K562 (cell line): Measurements from ENCODE around the gene GMPR. TPM values are rescaled to one million over a fixed set of nuclear protein-coding genes. Genes with fewer than 3 reads are reported as not detected.

Source experiments
- ATAC-seq: fragments of 200-7000 bp; cut with Tn5 transposase; 3 replicates; pipeline ENCODE4 v1.9.1; 2020; ENCODE audit warnings: moderate library complexity
- BruUV-seq: library from RNA; stranded (reverse); fragments of 400-500 nt; replicated peaks from 2 replicates; lab custom pipeline; 2021; lab: Mats Ljungman, UMichigan
- CTCF ChIA-PET: fragments of 300-600 bp; formaldehyde crosslinking; extraction: SDS; loops from one replicate; lab custom pipeline; 2021; ENCODE audit warnings: low intra/inter-chr PET ratio; lab: Yijun Ruan, JAX
- POLR2A ChIA-PET: fragments of 300-600, 350-650 bp; sonication (Branson Sonifier 250); formaldehyde crosslinking; extraction: SDS; loops from one replicate; lab custom pipeline; 2021; ENCODE audit warnings: antibody characterized with exemption, inconsistent platforms; lab: Yijun Ruan, JAX
- DNase-seq, 4 experiments: peaks; one replicate each; pipeline versions ENCODE4 v3.0.0 to v3.0.0-alpha.2; 2011 to 2018; ENCODE audit warnings: low spot score in 3 of 4, mixed read lengths in 3 of 4; ENCODE audit errors: extremely low read depth in 1 of 4
- FAIRE-seq: peaks from 2 replicates; lab custom pipeline; 2011; peaks lifted over from hg19 to GRCh38; lab: Jason Lieb, UNC
- H2AFZ ChIP-seq: 2 replicates; pipeline ENCODE4 v1.6.0; 2011; ENCODE audit warnings: low read depth, low read length, control low read depth, inconsistent platforms
- H3K27ac ChIP-seq: fragments of 200-600 bp; 3 replicates; pipeline ENCODE4 v1.8.0; 2011; ENCODE audit warnings: low read depth, mild to moderate bottlenecking, control low read depth, inconsistent platforms, low read length, moderate library complexity, mixed read lengths; ENCODE audit errors: extremely low read depth
- H3K27me3 ChIP-seq, 2 experiments: fragments of 300-600 bp in 1 of 2; 2 replicates in 1 of 2; 3 replicates in 1 of 2; pipeline versions ENCODE4 v1.6.0 to v1.8.0; 2011; ENCODE audit warnings: inconsistent platforms in 2 of 2, low read length in 2 of 2, mild to moderate bottlenecking in 1 of 2, mixed read lengths in 1 of 2, moderate library complexity in 1 of 2; ENCODE audit not compliant: control insufficient read depth in 2 of 2, insufficient read depth in 2 of 2
- H3K36me3 ChIP-seq: fragments of 300-600 bp; 3 replicates; pipeline ENCODE4 v1.8.0; 2011; ENCODE audit warnings: mild to moderate bottlenecking, low read length, inconsistent platforms; ENCODE audit not compliant: control insufficient read depth, insufficient read depth
- H3K4me1 ChIP-seq, 2 experiments: fragments of 200-600 bp in 1 of 2; replicated peaks in 1 of 2; 2 replicates in 1 of 2; 3 replicates in 1 of 2; pipeline versions ENCODE4 v1.5.1 to v1.8.0; 2011; ENCODE audit warnings: inconsistent platforms in 2 of 2, low read length in 2 of 2, mild to moderate bottlenecking in 1 of 2, mixed read lengths in 1 of 2, moderate library complexity in 1 of 2; ENCODE audit not compliant: control insufficient read depth in 2 of 2, insufficient read depth in 2 of 2
- H3K4me2 ChIP-seq: 2 replicates; pipeline ENCODE4 v1.6.1; 2011; ENCODE audit warnings: low read length, control low read depth, inconsistent platforms, mixed read lengths; ENCODE audit not compliant: insufficient read depth
- H3K4me3 ChIP-seq: fragments of 200-600 bp; sonication (generic), shearing (Covaris generic); 2 replicates; pipeline ENCODE4 v1.5.1; 2016; ENCODE audit warnings: control low read depth, inconsistent platforms
- H3K79me2 ChIP-seq: fragments of 200-600 bp; 3 replicates; pipeline ENCODE4 v1.8.0; 2011; ENCODE audit warnings: low read length, inconsistent platforms; ENCODE audit not compliant: control insufficient read depth, insufficient read depth
- H3K9ac ChIP-seq, 2 experiments: 2 replicates each; pipeline versions ENCODE4 v1.6.0 to v1.6.1; 2011; ENCODE audit warnings: low read depth in 2 of 2, low read length in 2 of 2, control low read depth in 1 of 2, inconsistent platforms in 1 of 2, mild to moderate bottlenecking in 1 of 2, mixed read lengths in 1 of 2; ENCODE audit not compliant: insufficient read depth in 1 of 2
- H3K9me1 ChIP-seq: one replicate; pipeline ENCODE4 v1.6.0; 2011; ENCODE audit warnings: inconsistent platforms, mild to moderate bottlenecking, low read length, moderate library complexity; ENCODE audit not compliant: control insufficient read depth, insufficient read depth
- H3K9me3 ChIP-seq: replicated peaks from 2 replicates; pipeline ENCODE4 v1.5.1; 2011; ENCODE audit warnings: low read depth, low read length, inconsistent platforms; ENCODE audit not compliant: control insufficient read depth, insufficient read depth
- H4K20me1 ChIP-seq: replicated peaks from 2 replicates; pipeline ENCODE4 v1.6.1; 2011; ENCODE audit warnings: low read length, inconsistent platforms, mixed read lengths; ENCODE audit not compliant: control insufficient read depth, insufficient read depth
- E2F5 ChIP-seq: sonication (generic); formaldehyde crosslinking; IDR thresholded peaks from 2 replicates; pipeline ENCODE4 v1.8.0; 2022; ENCODE audit warnings: mild to moderate bottlenecking, missing genetic modification reagents
- MAFG ChIP-seq: fragments of 450-650 bp; conservative IDR thresholded peaks from 2 replicates; pipeline ENCODE4 v1.6.1; 2016; ENCODE audit warnings: missing genetic modification characterization, missing compliant biosample characterization
- U2AF1 ChIP-seq: fragments of 200-400 bp; formaldehyde crosslinking; optimal IDR thresholded peaks from 2 replicates; pipeline ENCODE3; 2017; ENCODE audit warnings: mild to moderate bottlenecking, low read depth, low read length, moderate library complexity
- WGBS: fragments of 100-300 bp; shearing (Covaris generic); methylation state at CpG from one replicate; pipeline ENCODE4 v1.1.6; 2016; ENCODE audit warnings: low coverage, mixed read lengths; ENCODE audit not compliant: insufficient coverage; ENCODE audit errors: missing lambda C conversion rate; 5-methylcytosine and 5-hydroxymethylcytosine counted together
- in situ Hi-C: fragments of 300-500 bp; cut with MboI; formaldehyde crosslinking; loops from 4 replicates; pipeline ENCODE4 v1.15.0; 2018; ENCODE audit warnings: inconsistent platforms, mixed read lengths
- intact Hi-C: fragments of 100-400 bp; cut with micrococcal nuclease; formaldehyde crosslinking; loops from 2 replicates; pipeline ENCODE4 v1.14.2; 2022
- polyA plus RNA-seq, 8 experiments: library from polyadenylated mRNA; depleted of rRNA in 4 of 8; stranded (reverse) in 5 of 8; unstranded in 3 of 8; fragments of >200 nt; fragmentation: Nextera tagmentation in 2 of 8; fragmentation: Illumina TruSeq in 1 of 8; extraction: Ambion mirVana in 2 of 8; extraction: Trizol in 1 of 8; gene quantifications; 2 replicates each; pipeline versions ENCODE4 v1.2.1 to v1.2.3, GENCODE V29; 2011 to 2014; ENCODE audit warnings: inconsistent platforms in 1 of 8, missing spikeins in 1 of 8
- total RNA-seq, 7 experiments: library from RNA; depleted of rRNA in 6 of 7; stranded (reverse); fragments of >200 nt in 6 of 7; fragmentation: Illumina TruSeq in 2 of 7; extraction: Trizol in 2 of 7; gene quantifications; 2 replicates each; pipeline versions ENCODE4 v1.2.1 to v1.2.3, GENCODE V29; 2011 to 2021; ENCODE audit warnings: low replicate concordance in 1 of 7
- TF ChIP-seq, protein P1 (sequence below): sonication (generic); formaldehyde crosslinking; IDR thresholded peaks from 2 replicates; pipeline ENCODE4 v1.8.0; 2022; ENCODE audit warnings: missing genetic modification reagents, mild to moderate bottlenecking, moderate library complexity, borderline replicate concordance

The GMPR gene
- total and polyA plus RNA-seq, 9 of the 15 experiments (the other 6 are each of a cell fraction or from before 2014, with no cell fraction given) = 34.6 to 83.7 (median 49.8) TPM

DNA sequence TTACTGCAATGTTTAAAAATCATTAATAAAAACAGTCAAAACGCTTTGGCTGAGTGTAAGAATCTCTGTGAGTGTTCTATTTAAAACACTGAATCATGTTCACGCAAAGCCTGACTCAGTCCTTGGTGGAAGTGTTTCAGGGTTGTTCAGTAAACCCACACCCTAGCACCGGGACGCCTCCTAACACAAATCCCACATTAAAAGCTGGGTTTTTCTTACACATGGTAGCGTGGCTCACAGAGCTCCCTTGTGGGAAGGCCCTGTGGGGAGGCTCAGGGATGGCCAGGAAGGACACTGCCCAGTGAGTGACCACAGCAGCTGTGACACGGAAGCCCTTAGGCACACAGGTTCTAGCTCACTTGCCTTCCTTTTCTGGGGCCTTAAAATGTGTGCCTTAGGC, 80.2 kb downstream of the GMPR start:
- Histone ChIP-seq H3K9me3 (no peaks in the 10 kb centered on the region), H4K20me1 (no peaks in the 10 kb centered on the region), H3K36me3 (no peaks in the 10 kb centered on the region), H3K9ac (peak overlapping the region; percentile 1 to 15; a peak in 2 of 4 replicates), H3K9me1 (no peaks in the 10 kb centered on the region), H2AFZ (peak overlapping the region; percentile 77), H3K79me2 (no peaks in the 10 kb centered on the region), H3K4me1 (peaks cover 23 to 44% of the 10 kb centered on the region in 2 experiments; a peak in 4 of 5 replicates), H3K4me2 (peak overlapping the region; percentile 14; the same call in 1 of the 2 replicates), H3K4me3 (no peak overlapping the region), H3K27ac (peak overlapping the region; percentile 35; the same call in 2 of the 3 replicates), H3K27me3 (no peaks in the 10 kb centered on the region; a peak in 1 of 5 replicates)
- in situ Hi-C loops = no loop called here
- FAIRE-seq (no peak), DNase-seq (no peak), ATAC-seq (no peak)
- ChIA-PET POLR2A (interaction anchor here (0.5 to 1.7 kb wide), 2 partner anchors 53 to 132 kb away, joined by 3 to 6 read pairs; no protein-coding TSS in a partner anchor), CTCF (interaction anchor here (1.1 kb wide), 1 partner anchor 13 kb away, joined by 3 read pairs; no protein-coding TSS in a partner anchor)
- 50% methylated on average over 6 of the region's 6 CpGs for WGBS
- TF ChIP-seq, protein P1, sequence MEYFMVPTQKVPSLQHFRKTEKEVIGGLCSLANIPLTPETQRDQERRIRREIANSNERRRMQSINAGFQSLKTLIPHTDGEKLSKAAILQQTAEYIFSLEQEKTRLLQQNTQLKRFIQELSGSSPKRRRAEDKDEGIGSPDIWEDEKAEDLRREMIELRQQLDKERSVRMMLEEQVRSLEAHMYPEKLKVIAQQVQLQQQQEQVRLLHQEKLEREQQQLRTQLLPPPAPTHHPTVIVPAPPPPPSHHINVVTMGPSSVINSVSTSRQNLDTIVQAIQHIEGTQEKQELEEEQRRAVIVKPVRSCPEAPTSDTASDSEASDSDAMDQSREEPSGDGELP = peak; percentile 23; the same call in 1 of the 2 replicates
- TF ChIP-seq E2F5 (CRISPR knock-in tag) (no peak), U2AF1 (no peak), MAFG (tag) (no peak)
- intact Hi-C loops = no loop called here
- no TSS peak for BruUV-seq
